ENCODE results near the gene SYNE1.
A peak's percentile ranks its signal among the peaks of the same experiment; 100 is the strongest.

The SYNE1 gene

DNA sequence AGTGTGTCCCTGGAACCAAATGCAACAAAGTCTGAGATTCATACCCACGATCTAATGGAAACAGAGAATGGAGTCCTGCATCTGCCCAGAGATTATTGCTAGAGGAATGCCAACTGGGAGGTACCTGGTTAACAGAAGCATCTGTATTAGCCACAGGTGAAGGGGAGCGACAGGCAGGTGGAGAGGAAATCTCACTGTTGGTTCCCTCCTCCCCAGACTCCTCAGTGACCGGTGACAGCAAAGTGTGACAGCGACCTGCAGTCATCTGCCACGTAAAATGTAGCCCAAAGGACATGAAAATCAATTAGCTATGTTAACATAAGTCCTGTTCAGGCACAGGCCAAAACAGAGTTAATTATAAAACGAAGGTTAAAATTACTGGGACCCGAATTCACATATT, 336.6 kb downstream of the SYNE1 start:
- Histone ChIP-seq H3K4me1 (ENCODE audit: control insufficient read depth in 2 of 2, insufficient read depth in 2 of 2, low read length in 2 of 2) (peaks cover 3 to 6% of the 10 kb centered on the region in 2 donors), H3K4me3 (ENCODE audit: low read length in 2 of 2) (peak overlapping the region; percentile 82 to 94), H3K36me3 (ENCODE audit: control insufficient read depth in 2 of 2, insufficient read depth in 2 of 2, low read length in 2 of 2) (no peaks in the 10 kb centered on the region), H3K9ac (ENCODE audit: low read depth in 1 of 2, low read length in 2 of 2) (no peak overlapping the region), H3K27me3 (ENCODE audit: control insufficient read depth in 2 of 2, insufficient read depth in 2 of 2, low read length in 2 of 2) (no peaks in the 10 kb centered on the region), H3K9me3 (ENCODE audit: control insufficient read depth in 2 of 2, low read length in 2 of 2) (no peaks in the 10 kb centered on the region), H3K27ac (ENCODE audit: low read depth in 2 of 2, low read length in 2 of 2) (peak overlapping the region in 1 of 2 donors; percentile 40)

DNA sequence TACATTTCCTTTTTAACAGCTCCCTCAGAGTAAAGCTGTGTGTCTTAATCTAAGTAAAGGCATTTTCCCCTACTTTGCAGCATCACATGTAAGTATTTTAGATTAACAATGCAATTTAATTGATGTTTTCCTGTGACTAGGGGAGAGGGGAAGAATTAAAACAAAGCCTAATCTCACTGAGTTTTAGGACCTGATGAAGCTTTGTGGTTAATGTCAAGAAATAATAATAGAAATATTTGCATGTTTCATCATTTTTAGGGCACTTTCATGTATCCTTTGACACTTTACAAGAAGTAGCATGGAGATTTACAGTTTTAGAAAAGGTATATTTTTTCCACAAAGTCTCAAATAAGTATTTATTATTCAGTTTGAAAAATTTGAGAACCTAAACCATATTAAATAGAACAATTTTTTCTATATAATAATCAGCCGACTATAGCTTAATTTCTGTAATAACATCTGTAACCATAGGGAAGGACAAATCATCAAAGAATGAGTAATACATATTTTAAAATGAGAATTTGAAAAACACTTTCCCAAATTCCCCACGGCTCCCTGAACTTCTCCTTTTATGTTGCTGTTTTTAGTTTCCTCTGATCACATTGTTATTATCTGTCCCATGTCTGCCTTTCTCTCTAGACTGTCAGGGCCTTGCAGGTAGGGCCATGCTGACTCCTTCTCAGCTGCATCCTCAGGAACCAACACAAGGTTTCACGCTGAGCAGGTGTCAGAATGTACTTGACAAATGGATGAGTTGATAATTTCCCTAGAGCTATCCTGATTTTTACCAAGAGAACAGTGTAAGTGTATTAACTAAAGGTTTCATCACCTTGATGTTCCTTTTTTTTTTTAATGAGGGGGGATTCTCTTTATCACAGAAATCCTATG, 338.1 kb downstream of the SYNE1 start:
- Histone ChIP-seq H3K4me1 (ENCODE audit: control insufficient read depth in 2 of 2, insufficient read depth in 2 of 2, low read length in 2 of 2) (peaks cover 3 to 6% of the 10 kb centered on the region in 2 donors), H3K4me3 (ENCODE audit: low read length in 2 of 2) (no peak overlapping the region), H3K27ac (ENCODE audit: low read depth in 2 of 2, low read length in 2 of 2) (peak overlapping the region in 1 of 2 donors; percentile 17), H3K9ac (ENCODE audit: low read depth in 1 of 2, low read length in 2 of 2) (no peak overlapping the region), H3K36me3 (ENCODE audit: control insufficient read depth in 2 of 2, insufficient read depth in 2 of 2, low read length in 2 of 2) (no peaks in the 10 kb centered on the region), H3K9me3 (ENCODE audit: control insufficient read depth in 2 of 2, low read length in 2 of 2) (no peaks in the 10 kb centered on the region), H3K27me3 (ENCODE audit: control insufficient read depth in 2 of 2, insufficient read depth in 2 of 2, low read length in 2 of 2) (no peaks in the 10 kb centered on the region)

DNA sequence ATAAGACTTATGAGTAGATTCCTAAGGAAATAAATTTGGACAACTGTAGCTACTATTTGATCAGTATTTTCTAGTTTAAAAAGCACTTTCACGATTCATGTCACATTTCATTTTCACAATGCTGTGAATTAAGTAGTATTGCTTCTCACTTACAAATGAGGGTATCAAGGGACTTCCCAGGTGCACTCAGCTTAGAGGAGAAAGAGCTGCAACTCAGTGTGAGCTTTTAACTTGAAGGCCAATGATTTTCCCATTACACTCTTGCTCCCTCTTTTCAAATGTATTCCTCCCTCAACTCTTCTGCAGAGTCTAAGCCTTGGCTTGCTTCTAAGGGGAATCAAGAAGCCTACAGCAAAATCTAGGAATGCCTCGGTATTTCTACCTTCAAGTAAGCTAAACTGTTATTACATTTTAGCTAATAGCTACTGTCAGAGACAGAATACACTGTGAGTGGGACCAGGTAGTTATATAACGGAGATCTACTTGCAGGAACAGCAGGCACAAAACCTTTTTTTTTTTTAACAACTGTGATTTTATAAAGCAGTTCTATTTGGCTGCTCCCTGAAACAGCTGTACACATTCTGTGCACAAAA, 339.0 kb downstream of the SYNE1 start:
- peaks cover 5 to 6% of the 10 kb centered on the region in 2 donors for H3K36me3 ChIP-seq (ENCODE audit: control insufficient read depth in 2 of 2, insufficient read depth in 2 of 2, low read length in 2 of 2)
- no peak overlapping the region for H3K9ac ChIP-seq (ENCODE audit: low read depth in 1 of 2, low read length in 2 of 2)
- H3K9me3 ChIP-seq (ENCODE audit: control insufficient read depth in 2 of 2, low read length in 2 of 2), result no peaks in the 10 kb centered on the region
- peak overlapping the region in 1 of 2 donors; percentile 17 for H3K27ac ChIP-seq (ENCODE audit: low read depth in 2 of 2, low read length in 2 of 2)
- H3K27me3 ChIP-seq (ENCODE audit: control insufficient read depth in 2 of 2, insufficient read depth in 2 of 2, low read length in 2 of 2), result no peaks in the 10 kb centered on the region
- no peak overlapping the region for H3K4me3 ChIP-seq (ENCODE audit: low read length in 2 of 2)
- H3K4me1 ChIP-seq (ENCODE audit: control insufficient read depth in 2 of 2, insufficient read depth in 2 of 2, low read length in 2 of 2), result peaks cover 3 to 6% of the 10 kb centered on the region in 2 donors

DNA sequence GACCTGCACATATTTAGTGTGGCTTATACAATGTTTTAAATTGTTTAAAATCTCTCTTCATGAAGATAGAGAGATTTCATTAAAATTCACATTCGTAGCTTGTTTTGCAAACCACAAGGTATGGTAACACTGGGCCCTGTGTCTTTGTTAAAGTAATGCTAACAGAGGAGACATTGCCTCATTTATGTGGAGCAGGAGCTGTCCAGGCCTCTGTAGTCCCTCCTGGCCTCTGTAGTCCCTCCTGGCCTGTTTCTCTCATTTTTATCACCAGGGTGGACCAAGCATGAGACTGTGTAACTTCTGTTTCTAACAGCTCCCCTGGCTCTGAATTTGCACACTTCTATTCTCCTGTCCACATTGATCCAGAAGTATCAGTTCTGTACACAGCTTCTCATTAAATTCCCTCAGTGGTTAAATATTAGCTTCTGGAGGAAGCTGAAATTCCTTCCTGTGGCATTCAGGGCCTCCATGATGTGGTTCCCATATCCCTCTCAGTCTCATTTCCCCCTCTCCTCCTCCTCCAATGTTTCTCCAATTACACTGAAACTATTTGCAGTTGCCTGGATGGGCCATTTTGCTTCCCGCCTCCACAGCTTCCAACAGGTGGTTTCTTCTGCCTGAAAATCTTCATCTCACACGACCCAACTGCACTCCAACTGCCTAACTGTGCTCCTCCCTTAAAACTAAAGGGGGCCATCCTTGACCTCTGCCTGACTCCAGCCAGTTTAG, 340.4 kb downstream of the SYNE1 start:
- no peak overlapping the region for H3K27ac ChIP-seq (ENCODE audit: low read depth in 2 of 2, low read length in 2 of 2)
- no peak overlapping the region for H3K4me3 ChIP-seq (ENCODE audit: low read length in 2 of 2)
- H3K27me3 ChIP-seq (ENCODE audit: control insufficient read depth in 2 of 2, insufficient read depth in 2 of 2, low read length in 2 of 2), result no peaks in the 10 kb centered on the region
- no peak overlapping the region for H3K9ac ChIP-seq (ENCODE audit: low read depth in 1 of 2, low read length in 2 of 2)
- H3K36me3 ChIP-seq (ENCODE audit: control insufficient read depth in 2 of 2, insufficient read depth in 2 of 2, low read length in 2 of 2), result peaks cover 5 to 9% of the 10 kb centered on the region in 2 donors
- peaks cover 3 to 6% of the 10 kb centered on the region in 2 donors for H3K4me1 ChIP-seq (ENCODE audit: control insufficient read depth in 2 of 2, insufficient read depth in 2 of 2, low read length in 2 of 2)
- no peaks in the 10 kb centered on the region for H3K9me3 ChIP-seq (ENCODE audit: control insufficient read depth in 2 of 2, low read length in 2 of 2)

DNA sequence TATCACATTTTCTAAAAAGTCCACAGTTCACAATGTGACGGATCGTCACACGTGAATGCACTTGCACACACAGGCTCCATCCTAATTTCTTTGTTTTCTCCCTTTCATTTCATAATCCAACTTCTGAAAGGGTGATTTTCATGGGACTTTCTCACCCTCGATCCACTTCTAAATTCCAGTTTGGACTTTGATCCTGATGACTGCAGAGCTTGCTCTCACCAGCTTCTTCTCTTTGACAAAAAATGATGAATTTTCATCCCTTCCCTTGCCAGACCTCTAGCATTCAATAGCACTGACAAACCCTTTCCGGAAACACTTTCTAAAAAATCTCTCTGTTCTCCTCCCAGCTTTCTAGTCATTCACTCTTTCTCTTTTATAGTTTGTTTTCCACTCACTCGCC, 341.2 kb downstream of the SYNE1 start:
- no peaks in the 10 kb centered on the region for H3K9me3 ChIP-seq (ENCODE audit: control insufficient read depth in 2 of 2, low read length in 2 of 2)
- H3K36me3 ChIP-seq (ENCODE audit: control insufficient read depth in 2 of 2, insufficient read depth in 2 of 2, low read length in 2 of 2), result peaks cover 5 to 10% of the 10 kb centered on the region in 2 donors
- H3K27ac ChIP-seq (ENCODE audit: low read depth in 2 of 2, low read length in 2 of 2), result no peak overlapping the region
- no peaks in the 10 kb centered on the region for H3K27me3 ChIP-seq (ENCODE audit: control insufficient read depth in 2 of 2, insufficient read depth in 2 of 2, low read length in 2 of 2)
- H3K4me1 ChIP-seq (ENCODE audit: control insufficient read depth in 2 of 2, insufficient read depth in 2 of 2, low read length in 2 of 2), result peaks cover 0 to 3% of the 10 kb centered on the region in 2 donors
- no peak overlapping the region for H3K4me3 ChIP-seq (ENCODE audit: low read length in 2 of 2)
- H3K9ac ChIP-seq (ENCODE audit: low read depth in 1 of 2, low read length in 2 of 2), result no peak overlapping the region

DNA sequence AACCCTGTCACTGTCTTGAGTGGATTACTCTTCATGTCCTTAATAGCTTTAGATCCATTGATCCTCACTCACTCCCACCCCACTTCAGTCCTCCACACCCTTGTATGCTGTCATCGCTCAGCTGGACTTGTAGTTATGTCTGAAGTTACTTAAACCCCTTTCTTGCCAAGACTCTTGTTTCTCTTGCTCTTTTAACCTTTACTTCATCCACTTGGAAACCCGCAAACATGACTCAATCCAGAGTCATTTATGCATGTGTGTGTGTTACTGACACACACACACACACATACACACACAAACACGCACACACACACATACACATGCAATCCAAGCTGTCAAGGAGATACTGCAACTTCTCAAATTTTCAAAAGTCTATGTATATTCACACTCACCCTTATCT, 341.8 kb downstream of the SYNE1 start:
- H3K9me3 ChIP-seq (ENCODE audit: control insufficient read depth in 2 of 2, low read length in 2 of 2), result no peaks in the 10 kb centered on the region
- H3K27ac ChIP-seq (ENCODE audit: low read depth in 2 of 2, low read length in 2 of 2), result no peak overlapping the region
- no peak overlapping the region for H3K9ac ChIP-seq (ENCODE audit: low read depth in 1 of 2, low read length in 2 of 2)
- H3K27me3 ChIP-seq (ENCODE audit: control insufficient read depth in 2 of 2, insufficient read depth in 2 of 2, low read length in 2 of 2), result no peaks in the 10 kb centered on the region
- no peak overlapping the region for H3K4me3 ChIP-seq (ENCODE audit: low read length in 2 of 2)
- peaks cover 5 to 10% of the 10 kb centered on the region in 2 donors for H3K36me3 ChIP-seq (ENCODE audit: control insufficient read depth in 2 of 2, insufficient read depth in 2 of 2, low read length in 2 of 2)
- H3K4me1 ChIP-seq (ENCODE audit: control insufficient read depth in 2 of 2, insufficient read depth in 2 of 2, low read length in 2 of 2), result peaks cover 0 to 2% of the 10 kb centered on the region in 2 donors

DNA sequence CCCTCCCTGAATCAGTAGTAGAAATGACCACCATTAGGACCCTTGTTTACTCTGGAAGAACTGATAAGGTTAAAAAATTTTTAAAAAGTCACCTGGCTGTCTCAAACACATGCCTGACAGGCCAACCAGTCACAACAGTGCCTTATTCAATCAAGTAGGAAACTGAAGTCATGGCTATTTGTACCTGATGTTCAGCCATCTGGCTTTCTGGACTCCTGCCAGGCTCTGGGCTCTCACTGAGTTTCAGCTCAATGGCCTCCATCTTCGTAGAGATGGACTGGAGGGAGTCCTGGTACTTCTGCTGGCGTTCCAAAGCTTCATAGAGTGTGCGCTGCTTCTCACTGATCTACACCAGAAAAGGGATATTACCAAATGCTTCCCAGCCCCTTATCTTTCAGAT, 343.8 kb downstream of the SYNE1 start:
- Histone ChIP-seq H3K4me1 (ENCODE audit: control insufficient read depth in 2 of 2, insufficient read depth in 2 of 2, low read length in 2 of 2) (no peaks in the 10 kb centered on the region), H3K9ac (ENCODE audit: low read depth in 1 of 2, low read length in 2 of 2) (no peak overlapping the region), H3K4me3 (ENCODE audit: low read length in 2 of 2) (no peak overlapping the region), H3K27me3 (ENCODE audit: control insufficient read depth in 2 of 2, insufficient read depth in 2 of 2, low read length in 2 of 2) (no peaks in the 10 kb centered on the region), H3K27ac (ENCODE audit: low read depth in 2 of 2, low read length in 2 of 2) (no peak overlapping the region), H3K9me3 (ENCODE audit: control insufficient read depth in 2 of 2, low read length in 2 of 2) (no peaks in the 10 kb centered on the region), H3K36me3 (ENCODE audit: control insufficient read depth in 2 of 2, insufficient read depth in 2 of 2, low read length in 2 of 2) (peaks cover 5 to 10% of the 10 kb centered on the region in 2 donors)

DNA sequence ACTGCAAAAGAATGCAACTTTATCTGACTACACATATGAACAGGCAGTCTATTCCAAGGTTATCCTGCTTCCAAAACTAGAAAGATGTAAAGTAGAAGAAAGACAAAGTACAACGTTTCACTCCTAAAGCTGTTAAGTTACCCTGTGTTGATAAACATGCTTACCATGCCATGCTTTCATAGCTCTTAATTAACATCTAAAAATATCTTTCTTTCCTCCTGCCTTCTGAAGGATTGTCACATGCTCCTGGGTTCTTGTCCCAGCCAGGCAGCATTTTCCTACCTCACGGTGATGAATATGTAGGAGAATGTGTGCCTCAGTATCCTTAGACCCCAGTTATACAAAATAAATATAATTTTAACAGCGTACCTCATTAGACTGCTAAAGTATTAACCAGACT, 344.6 kb downstream of the SYNE1 start:
- Histone ChIP-seq H3K27me3 (ENCODE audit: control insufficient read depth in 2 of 2, insufficient read depth in 2 of 2, low read length in 2 of 2) (no peaks in the 10 kb centered on the region), H3K9me3 (ENCODE audit: control insufficient read depth in 2 of 2, low read length in 2 of 2) (no peaks in the 10 kb centered on the region), H3K4me1 (ENCODE audit: control insufficient read depth in 2 of 2, insufficient read depth in 2 of 2, low read length in 2 of 2) (no peaks in the 10 kb centered on the region), H3K9ac (ENCODE audit: low read depth in 1 of 2, low read length in 2 of 2) (no peak overlapping the region), H3K36me3 (ENCODE audit: control insufficient read depth in 2 of 2, insufficient read depth in 2 of 2, low read length in 2 of 2) (peaks cover 5 to 10% of the 10 kb centered on the region in 2 donors), H3K27ac (ENCODE audit: low read depth in 2 of 2, low read length in 2 of 2) (no peak overlapping the region), H3K4me3 (ENCODE audit: low read length in 2 of 2) (no peak overlapping the region)

DNA sequence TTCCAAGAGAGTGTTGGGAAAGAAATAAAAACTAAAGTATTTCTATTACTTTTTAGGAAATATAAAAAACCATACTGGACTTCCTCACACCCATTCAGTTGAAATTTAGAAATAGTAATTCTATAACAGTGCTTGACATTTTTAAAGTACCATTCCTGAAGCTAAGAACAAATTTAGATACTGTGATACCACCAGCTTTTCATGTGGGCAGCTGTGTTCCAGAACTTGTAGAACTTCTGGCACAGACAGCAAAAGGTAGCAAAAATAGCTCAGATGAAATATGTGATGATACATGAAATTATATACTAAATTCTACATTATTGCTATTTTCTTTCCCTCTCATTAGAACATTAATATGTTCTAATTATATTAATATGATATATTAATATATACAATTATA, 346.5 kb downstream of the SYNE1 start:
- H3K4me1 ChIP-seq (ENCODE audit: control insufficient read depth in 2 of 2, insufficient read depth in 2 of 2, low read length in 2 of 2), result no peaks in the 10 kb centered on the region
- H3K36me3 ChIP-seq (ENCODE audit: control insufficient read depth in 2 of 2, insufficient read depth in 2 of 2, low read length in 2 of 2), result peaks cover 5 to 10% of the 10 kb centered on the region in 2 donors
- H3K4me3 ChIP-seq (ENCODE audit: low read length in 2 of 2), result no peak overlapping the region
- H3K9me3 ChIP-seq (ENCODE audit: control insufficient read depth in 2 of 2, low read length in 2 of 2), result no peaks in the 10 kb centered on the region
- no peak overlapping the region for H3K9ac ChIP-seq (ENCODE audit: low read depth in 1 of 2, low read length in 2 of 2)
- no peak overlapping the region for H3K27ac ChIP-seq (ENCODE audit: low read depth in 2 of 2, low read length in 2 of 2)
- H3K27me3 ChIP-seq (ENCODE audit: control insufficient read depth in 2 of 2, insufficient read depth in 2 of 2, low read length in 2 of 2), result no peaks in the 10 kb centered on the region

DNA sequence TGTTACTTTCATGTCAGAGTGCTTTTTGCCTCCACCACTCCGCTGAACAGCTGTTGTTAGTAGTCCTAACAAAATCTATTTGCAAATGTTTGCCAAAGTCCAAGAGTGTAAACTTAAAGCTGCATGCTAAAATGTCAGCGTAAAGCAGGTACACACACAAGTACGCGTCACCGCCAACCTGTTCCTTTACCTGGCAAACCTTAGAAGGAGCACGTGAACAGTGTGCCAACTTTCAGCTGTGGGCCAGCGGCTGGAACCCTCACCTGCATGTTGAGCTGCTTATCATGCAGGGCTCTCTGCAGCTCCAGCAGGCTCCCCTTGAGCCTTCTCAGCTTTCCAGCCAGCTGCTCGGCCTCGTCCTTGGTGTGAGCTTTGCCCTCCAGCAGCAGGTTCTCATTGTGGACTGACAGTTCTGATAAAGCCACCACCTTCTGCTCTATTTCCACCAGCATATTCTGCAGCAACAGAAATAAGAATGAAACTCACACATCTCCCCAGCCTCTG, 359.3 kb downstream of the SYNE1 start:
- peaks cover 6 to 16% of the 10 kb centered on the region in 2 donors for H3K36me3 ChIP-seq (ENCODE audit: control insufficient read depth in 2 of 2, insufficient read depth in 2 of 2, low read length in 2 of 2)

More for the DNA sequence above, 359.3 kb downstream of the SYNE1 start:
- peaks cover 0 to 6% of the 10 kb centered on the region in 2 donors for H3K4me1 ChIP-seq (ENCODE audit: control insufficient read depth in 2 of 2, insufficient read depth in 2 of 2, low read length in 2 of 2)
- no peak overlapping the region for H3K4me3 ChIP-seq (ENCODE audit: low read length in 2 of 2)
- H3K27me3 ChIP-seq (ENCODE audit: control insufficient read depth in 2 of 2, insufficient read depth in 2 of 2, low read length in 2 of 2), result no peaks in the 10 kb centered on the region
- no peaks in the 10 kb centered on the region for H3K9me3 ChIP-seq (ENCODE audit: control insufficient read depth in 2 of 2, low read length in 2 of 2)
- H3K27ac ChIP-seq (ENCODE audit: low read depth in 2 of 2, low read length in 2 of 2), result peak overlapping the region in 1 of 2 donors; percentile 60
- no peak overlapping the region for H3K9ac ChIP-seq (ENCODE audit: low read depth in 1 of 2, low read length in 2 of 2)
